B cell (primary cell): ENCODE data around the gene FPR1. TPM values are rescaled to one million over a fixed set of nuclear protein-coding genes. Genes with fewer than 3 reads are reported as not detected.

Experiments
- ATAC-seq: fragments of 200-7000 bp; cut with Tn5 transposase; one replicate; pipeline ENCODE4 v1.10.0; 2021; ENCODE audit warnings: low read depth, mild to moderate bottlenecking, moderate number of reproducible peaks, moderate library complexity
- CTCF ChIA-PET: fragments of 350-600 bp; sonication (Branson Sonifier 250); formaldehyde crosslinking; loops from one replicate; lab custom pipeline; 2021; ENCODE audit warnings: antibody characterized with exemption, inconsistent platforms; lab: Charles Lee
- POLR2A ChIA-PET: fragments of 350-600 bp; sonication (Branson Sonifier 250); formaldehyde crosslinking; loops from one replicate; lab custom pipeline; 2021; ENCODE audit warnings: antibody characterized with exemption; lab: Charles Lee
- DNase-seq: peaks from one replicate; pipeline ENCODE4 v3.0.0; 2013
- H2AFZ ChIP-seq: 2 replicates; pipeline ENCODE4 v1.6.1; 2012; ENCODE audit warnings: mild to moderate bottlenecking, low read depth, low read length; ENCODE audit not compliant: insufficient read depth, poor library complexity, severe bottlenecking
- H3K27ac ChIP-seq, 2 donors: 1 replicate in 1 of 2; 2 replicates in 1 of 2; pipeline ENCODE4 v1.5.1; 2012 to 2013; ENCODE audit warnings: low read length in 2 of 2, mild to moderate bottlenecking in 2 of 2, moderate library complexity in 1 of 2
- H3K27me3 ChIP-seq, 4 experiments: fragments of 200-600 bp in 1 of 4; sonication (generic) in 1 of 4; replicated peaks in 1 of 4; 1 replicate in 2 of 4; 2 replicates in 2 of 4; pipeline versions ENCODE4 v1.6.1 to v1.7.0; 2013 to 2016; ENCODE audit warnings: low read length in 3 of 4, mild to moderate bottlenecking in 2 of 4, mixed read lengths in 1 of 4, moderate library complexity in 1 of 4; ENCODE audit not compliant: insufficient read depth in 4 of 4, control insufficient read depth in 3 of 4; ENCODE audit errors: control extremely low read depth in 1 of 4
- H3K36me3 ChIP-seq, 2 experiments: replicated peaks in 1 of 2; 1 replicate in 1 of 2; 2 replicates in 1 of 2; pipeline versions ENCODE4 v1.6.1 to v1.7.1; 2013; ENCODE audit warnings: low read length in 1 of 2; ENCODE audit not compliant: insufficient read depth in 2 of 2, control insufficient read depth in 1 of 2; ENCODE audit errors: control extremely low read depth in 1 of 2, extremely low read depth in 1 of 2
- H3K4me1 ChIP-seq, 2 donors: fragments of 200-600 bp in 1 of 2; sonication (generic) in 1 of 2; 1 replicate in 1 of 2; 2 replicates in 1 of 2; pipeline versions ENCODE4 v1.5.1 to v1.6.1; 2013 to 2017; ENCODE audit warnings: low read length in 2 of 2; ENCODE audit not compliant: control insufficient read depth in 2 of 2, insufficient read depth in 2 of 2
- H3K4me2 ChIP-seq: replicated peaks from 2 replicates; pipeline ENCODE3; 2012; ENCODE audit warnings: mild to moderate bottlenecking, low read depth, low read length; ENCODE audit not compliant: poor library complexity, severe bottlenecking
- H3K4me3 ChIP-seq, 5 experiments: fragments of 200-600 bp in 1 of 5; sonication (generic) in 1 of 5; 1 replicate in 3 of 5; 2 replicates in 2 of 5; pipeline versions ENCODE4 v1.5.1 to v1.7.0; 2011 to 2016; ENCODE audit warnings: low read length in 4 of 5, mild to moderate bottlenecking in 4 of 5, low read depth in 2 of 5, control low read depth in 1 of 5, moderate library complexity in 1 of 5; ENCODE audit not compliant: insufficient read depth in 1 of 5; ENCODE audit errors: control extremely low read depth in 1 of 5, extremely low read depth in 1 of 5
- H3K79me2 ChIP-seq: fragments of 200-600 bp; sonication (generic); one replicate; pipeline ENCODE4 v1.6.0; 2016; ENCODE audit warnings: low read length; ENCODE audit not compliant: control insufficient read depth, insufficient read depth
- H3K9ac ChIP-seq: fragments of 200-600 bp; sonication (generic); 2 replicates; pipeline ENCODE4 v1.6.1; 2017; ENCODE audit warnings: mild to moderate bottlenecking, low read length, moderate library complexity
- H3K9me3 ChIP-seq, 3 donors: one replicate each; pipeline versions ENCODE4 v1.6.1 to v1.7.1; 2013; ENCODE audit warnings: low read length in 2 of 3; ENCODE audit not compliant: control insufficient read depth in 2 of 3, insufficient read depth in 1 of 3; ENCODE audit errors: control extremely low read depth in 1 of 3
- H4K20me1 ChIP-seq: 2 replicates; pipeline ENCODE4 v1.6.0; 2012; ENCODE audit warnings: mild to moderate bottlenecking, low read length; ENCODE audit not compliant: insufficient read depth, control insufficient read depth, poor library complexity, severe bottlenecking
- H3K27ac Mint-ChIP-seq: one replicate; pipeline ENCODE4 v1.8.0; 2021; ENCODE audit warnings: mixed read lengths
- H3K27me3 Mint-ChIP-seq: one replicate; pipeline ENCODE4 v1.8.0; 2021; ENCODE audit warnings: mixed read lengths
- H3K4me1 Mint-ChIP-seq: one replicate; pipeline ENCODE4 v1.8.0; 2021; ENCODE audit warnings: mixed read lengths
- H3K4me3 Mint-ChIP-seq: one replicate; pipeline ENCODE4 v1.8.0; 2021; ENCODE audit warnings: mixed read lengths
- H3K9me3 Mint-ChIP-seq: one replicate; pipeline ENCODE4 v1.8.0; 2022; ENCODE audit warnings: mixed read lengths; ENCODE audit not compliant: insufficient read depth
- CTCF ChIP-seq: fragments of 200-600 bp; IDR thresholded peaks from one replicate; pipeline ENCODE4 v1.8.0; 2022; ENCODE audit warnings: antibody characterized with exemption, mild to moderate bottlenecking
- EZH2 ChIP-seq: IDR thresholded peaks from 2 replicates; pipeline ENCODE4 v1.6.1; 2012; ENCODE audit warnings: borderline replicate concordance, low read depth, mild to moderate bottlenecking, moderate library complexity, low read length; ENCODE audit not compliant: insufficient read depth, poor library complexity, severe bottlenecking
- WGBS: methylation state at CpG from one replicate; pipeline ENCODE4 v1.1.5; 2013; ENCODE audit warnings: missing lambda C conversion rate; ENCODE audit not compliant: insufficient coverage; 5-methylcytosine and 5-hydroxymethylcytosine counted together
- intact Hi-C: fragments of 100-400 bp; cut with micrococcal nuclease; formaldehyde crosslinking; loops from one replicate; pipeline ENCODE4 v1.10.0; 2022
- polyA plus RNA-seq: library from polyadenylated mRNA; depleted of rRNA; stranded (reverse); fragments of >200 nt; gene quantifications from 2 replicates; pipeline ENCODE4 v1.2.3, GENCODE V29; 2012
- total RNA-seq, 2 donors: library from RNA; stranded (reverse); fragments of 120-200 nt in 1 of 2; gene quantifications; 1 replicate in 1 of 2; 2 replicates in 1 of 2; pipeline versions ENCODE4 v1.2.3 to v1.2.4, GENCODE V29; 2013 to 2022

FPR1 gene
- total and polyA plus RNA-seq, 2 donors (not counting 1 experiment from before 2014, with no cell fraction given): 0.17 to 1.1 TPM

- WGBS: no CpG with 5 or more reads among the region's 2 CpGs
- no peak overlapping the region for H3K4me3 ChIP-seq
- H3K9ac ChIP-seq: no peak overlapping the region
- ChIA-PET POLR2A (no interaction called here), CTCF (no interaction called here)
- Mint-ChIP-seq H3K9me3 (no peaks in the 10 kb centered on the region), H3K27me3 (peaks cover 33% of the 10 kb centered on the region), H3K4me1 (no peaks in the 10 kb centered on the region), H3K27ac (no peak overlapping the region), H3K4me3 (no peak overlapping the region)
- H4K20me1 ChIP-seq: no peaks in the 10 kb centered on the region
- H3K4me1 ChIP-seq: no peaks in the 10 kb centered on the region
- TF ChIP-seq CTCF (no peak), EZH2 (no peak)
- no peaks in the 10 kb centered on the region for H3K9me3 ChIP-seq
- DNase-seq (no peak), ATAC-seq (no peak)
- H3K27ac ChIP-seq: no peak overlapping the region
- H3K79me2 ChIP-seq: no peaks in the 10 kb centered on the region
- H3K27me3 ChIP-seq: peaks cover 0 to 15% (median 4%) of the 10 kb centered on the region in 4 experiments
- H3K4me2 ChIP-seq: no peak overlapping the region
- intact Hi-C loops: no loop called here
- H2AFZ ChIP-seq: no peak overlapping the region
- no peaks in the 10 kb centered on the region for H3K36me3 ChIP-seq
These were observed 13.8 kb downstream of the FPR1 start for GRCh38 chr19:51737924-51738323.

- TF ChIP-seq CTCF (no peak), EZH2 (no peak)
- H3K4me1 ChIP-seq: no peaks in the 10 kb centered on the region
These were observed 14.3 kb downstream of the FPR1 start for GRCh38 chr19:51737389-51737788.

More at GRCh38 chr19:51737389-51737788, 14.3 kb downstream of the FPR1 start:
- H3K9ac ChIP-seq: no peak overlapping the region
- intact Hi-C loops: no loop called here
- DNase-seq (no peak), ATAC-seq (no peak)
- no peaks in the 10 kb centered on the region for H3K4me1 Mint-ChIP-seq
- H3K79me2 ChIP-seq: no peaks in the 10 kb centered on the region
- ChIA-PET CTCF (no interaction called here), POLR2A (no interaction called here)
- no CpG with 5 or more reads among the region's 3 CpGs for WGBS
- H2AFZ ChIP-seq: no peak overlapping the region
- no peak overlapping the region for H3K27ac Mint-ChIP-seq
- H3K4me3 ChIP-seq: no peak overlapping the region
- peaks cover 0 to under 1% (median 0%) of the 10 kb centered on the region in 3 donors for H3K9me3 ChIP-seq
- no peak overlapping the region for H3K27ac ChIP-seq
- no peaks in the 10 kb centered on the region for H4K20me1 ChIP-seq
- H3K4me3 Mint-ChIP-seq: no peak overlapping the region
- H3K4me2 ChIP-seq: no peak overlapping the region
- H3K27me3 ChIP-seq: peaks cover 0 to 13% (median 4%) of the 10 kb centered on the region in 4 experiments
- H3K27me3 Mint-ChIP-seq: peaks cover 28% of the 10 kb centered on the region
- H3K9me3 Mint-ChIP-seq: peaks cover 2% of the 10 kb centered on the region
- no peaks in the 10 kb centered on the region for H3K36me3 ChIP-seq
